Dermis blood vessel endothelial cell (primary cell): ENCODE data around the gene ALG11. TPM values are rescaled to one million over a fixed set of nuclear protein-coding genes. Genes with fewer than 3 reads are reported as not detected.
"Not testable (repeated sequence)": the region's sequence is repeated elsewhere in the genome, so short reads cannot be mapped to it uniquely, and the experiment has no call there.

ENCODE experiments used
- DNase-seq: peaks from one replicate; pipeline ENCODE4 v3.0.0; 2010
- total RNA-seq: library from RNA; depleted of rRNA; stranded (reverse); fragments of >200 nt; gene quantifications from 2 replicates; pipeline ENCODE4 v1.2.3, GENCODE V29; 2014

Gene ALG11, protein sequence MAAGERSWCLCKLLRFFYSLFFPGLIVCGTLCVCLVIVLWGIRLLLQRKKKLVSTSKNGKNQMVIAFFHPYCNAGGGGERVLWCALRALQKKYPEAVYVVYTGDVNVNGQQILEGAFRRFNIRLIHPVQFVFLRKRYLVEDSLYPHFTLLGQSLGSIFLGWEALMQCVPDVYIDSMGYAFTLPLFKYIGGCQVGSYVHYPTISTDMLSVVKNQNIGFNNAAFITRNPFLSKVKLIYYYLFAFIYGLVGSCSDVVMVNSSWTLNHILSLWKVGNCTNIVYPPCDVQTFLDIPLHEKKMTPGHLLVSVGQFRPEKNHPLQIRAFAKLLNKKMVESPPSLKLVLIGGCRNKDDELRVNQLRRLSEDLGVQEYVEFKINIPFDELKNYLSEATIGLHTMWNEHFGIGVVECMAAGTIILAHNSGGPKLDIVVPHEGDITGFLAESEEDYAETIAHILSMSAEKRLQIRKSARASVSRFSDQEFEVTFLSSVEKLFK
- 20.3 and 31.5 TPM in 2 replicates for total RNA-seq

DNA sequence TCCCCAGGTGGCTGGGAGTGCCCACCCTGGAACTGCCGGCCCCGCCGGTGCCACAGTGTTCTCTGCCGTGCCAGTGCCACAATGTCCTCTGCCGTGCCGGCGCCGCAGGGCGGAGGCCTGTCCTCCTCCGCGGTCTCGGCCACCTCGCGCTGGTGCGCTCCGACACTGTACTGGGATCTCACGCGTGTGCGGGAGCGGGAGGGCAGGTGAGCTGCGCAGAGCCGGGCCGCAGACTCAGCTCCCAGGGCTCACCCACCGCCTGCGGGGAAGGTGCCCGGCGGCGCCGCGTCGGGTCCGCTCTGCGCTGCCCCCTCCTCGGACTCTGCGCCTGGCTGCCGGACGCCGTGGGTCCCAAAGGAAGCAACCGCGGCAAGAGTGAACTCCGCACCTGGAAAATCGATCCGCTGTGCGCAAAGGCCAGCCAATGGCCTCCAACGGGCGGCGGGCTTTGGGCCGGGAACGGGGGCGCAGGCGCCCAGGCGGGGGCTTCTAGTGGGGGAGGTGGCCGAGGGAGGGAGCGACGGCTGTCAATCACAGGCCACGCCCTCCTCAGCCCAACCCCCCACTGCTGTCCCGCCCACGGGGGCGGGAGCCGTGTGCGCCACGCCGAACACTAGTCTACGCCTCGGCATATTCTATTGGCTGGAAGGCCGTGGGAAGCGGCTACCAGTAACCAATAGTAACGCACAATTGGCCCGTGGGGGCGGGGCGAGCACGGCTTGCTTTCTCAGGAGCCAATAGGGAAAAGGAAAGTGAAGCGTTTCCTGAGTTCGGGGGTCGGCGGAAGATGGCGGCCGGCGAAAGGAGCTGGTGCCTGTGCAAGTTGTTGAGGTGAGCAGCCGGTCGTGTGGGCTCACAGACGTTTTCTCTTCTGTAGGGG lies at the start of gene ALG11:
TSS of gene ALG11 (plus strand) at position 767 of the 880 bp plus-strand sequence. CDS start at position 788, 21 bp downstream.
- peak; percentile 99 for DNase-seq

DNA sequence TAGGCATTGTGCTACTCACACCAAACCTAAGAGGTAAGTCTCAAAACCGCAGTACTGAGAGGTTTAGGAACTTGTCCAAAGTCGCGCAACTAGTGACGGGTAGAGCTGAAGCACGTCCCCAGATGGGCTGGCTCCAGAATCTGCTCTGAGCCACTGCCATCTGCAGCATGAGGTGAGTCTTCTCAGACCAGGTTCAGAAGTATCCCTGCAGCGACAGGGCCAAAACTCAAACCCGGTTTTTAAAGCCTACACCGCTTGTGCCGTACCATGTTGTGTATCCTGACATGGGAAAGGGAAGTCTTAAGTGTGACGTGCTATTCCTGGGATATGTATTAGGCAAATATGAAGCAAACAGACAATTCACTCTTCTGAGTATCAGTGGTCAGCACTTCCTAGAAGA lies 46.0 kb upstream of the ALG11 start:
- no peak for DNase-seq

DNA sequence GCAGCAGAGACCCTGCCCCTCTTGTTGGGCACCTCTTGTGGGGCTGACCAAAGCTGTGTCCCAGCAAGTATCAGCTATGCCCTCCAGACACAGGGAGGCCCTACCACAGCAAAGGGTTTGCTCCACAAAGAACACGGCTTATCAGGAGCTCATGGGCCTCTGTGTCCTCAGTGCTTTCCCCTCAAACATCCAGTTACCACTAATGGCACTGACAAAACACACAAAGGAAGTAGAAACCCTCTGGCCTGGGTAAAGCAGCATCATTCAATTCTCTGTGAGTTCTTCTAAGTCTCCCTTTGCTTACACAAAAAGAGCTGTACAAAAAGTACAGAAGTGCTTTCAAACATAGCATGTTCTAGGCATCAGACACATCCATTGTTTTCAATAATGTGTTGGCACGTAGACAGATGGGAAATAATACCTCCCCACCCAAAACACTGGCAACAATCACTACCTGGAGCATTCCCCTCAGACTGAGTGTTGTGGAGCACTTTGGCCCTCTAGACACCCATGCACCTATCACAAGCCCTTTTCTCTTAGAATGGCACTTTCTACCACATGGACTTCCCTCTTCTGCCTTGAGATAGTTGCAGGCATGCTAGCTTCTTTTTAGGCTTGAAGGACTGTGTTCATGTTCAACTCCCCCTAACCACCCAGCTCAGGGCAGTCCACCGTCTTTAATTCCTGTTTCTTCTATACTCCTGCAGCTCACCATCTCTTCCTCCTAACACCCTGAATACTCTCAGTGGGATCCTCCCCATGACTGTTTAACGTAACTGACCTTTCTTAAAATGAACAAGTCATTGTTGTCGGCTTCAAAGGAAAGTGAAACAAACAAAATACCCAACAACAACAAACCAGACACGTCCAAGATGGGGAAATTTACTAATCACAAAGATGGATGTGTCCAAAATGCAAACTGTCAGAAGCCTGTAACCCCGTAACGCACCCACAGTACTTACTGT lies 44.4 kb upstream of the ALG11 start:
- DNase-seq: no peak

DNA sequence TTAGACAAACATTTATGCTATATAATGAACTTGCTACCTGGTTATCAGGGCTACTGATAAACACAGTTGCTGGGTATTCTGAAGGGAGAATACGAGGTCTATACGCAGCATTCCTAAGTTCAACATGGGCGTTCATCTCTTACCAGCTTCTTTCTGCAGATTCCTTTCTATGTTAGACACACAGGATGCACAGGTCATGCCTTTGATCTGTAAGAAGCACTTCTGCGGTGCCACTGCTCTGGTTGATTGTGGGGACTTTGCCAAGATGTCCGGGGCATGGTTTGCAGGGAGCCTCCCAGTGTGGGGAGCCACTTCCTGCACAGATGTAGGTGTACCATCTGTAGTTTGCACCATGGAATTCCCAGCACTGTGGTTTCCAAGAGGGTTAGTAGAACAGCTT lies 41.8 kb upstream of the ALG11 start:
- DNase-seq: no peak

DNA sequence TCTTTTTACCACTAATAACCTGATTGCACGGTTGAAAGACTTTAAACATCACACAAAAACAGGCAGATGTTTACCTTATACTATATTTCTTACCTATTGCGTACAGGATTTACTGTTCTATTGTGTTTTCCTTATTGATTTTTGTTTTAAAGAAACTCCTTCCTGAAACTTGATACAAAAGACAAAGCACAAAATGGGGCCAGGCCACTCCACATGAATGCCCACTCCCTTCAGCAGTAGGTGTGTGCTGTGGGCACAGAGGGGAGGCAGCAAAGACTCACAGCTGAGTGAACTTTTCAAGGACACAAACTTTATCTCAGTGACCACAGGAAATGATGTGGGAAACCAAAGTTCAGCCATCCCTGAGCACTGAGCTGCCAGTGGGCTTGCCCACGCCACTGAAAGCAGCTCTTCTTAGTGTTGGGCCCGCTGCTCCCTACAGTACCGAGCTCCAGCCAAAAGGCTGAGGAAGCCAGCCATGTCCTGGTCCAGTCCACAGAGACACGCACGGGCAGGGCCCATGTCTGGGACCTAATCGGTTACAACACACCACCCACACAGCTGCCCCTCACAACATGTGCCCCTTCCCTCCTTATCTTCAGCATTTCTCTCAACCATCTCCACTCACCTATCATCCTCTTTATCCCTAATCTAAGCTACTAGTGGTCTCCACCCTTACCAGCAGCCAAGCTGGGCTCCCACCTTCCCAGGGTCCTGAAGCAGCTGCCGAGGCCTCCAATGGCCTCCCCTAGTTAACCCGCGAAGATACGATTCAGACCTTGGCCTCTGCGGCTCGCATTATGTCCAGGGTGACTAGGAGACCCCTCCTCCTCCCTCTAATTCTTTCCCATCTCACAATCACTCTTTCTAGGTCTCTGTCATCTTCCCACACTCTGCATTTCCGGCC lies 40.4 kb upstream of the ALG11 start:
- DNase-seq: no peak

DNA sequence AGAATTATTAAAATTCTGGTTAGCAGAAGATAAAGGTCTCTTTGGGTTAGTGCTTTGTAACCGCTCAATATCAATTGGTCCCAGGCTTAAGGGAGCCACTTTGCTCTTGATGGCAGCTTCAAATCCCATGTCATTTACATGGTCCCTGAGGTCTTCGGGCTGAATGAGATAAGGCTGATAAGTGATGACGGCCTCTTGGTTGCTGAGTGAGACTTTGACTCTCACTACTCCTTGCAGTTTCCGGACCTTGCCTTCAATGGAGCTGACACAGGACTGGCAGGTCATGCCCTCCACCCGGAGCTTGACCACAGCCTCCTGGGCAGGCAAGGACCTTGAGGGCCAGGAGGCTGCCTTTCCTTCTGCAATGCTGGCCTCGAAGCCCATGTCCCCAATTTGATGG lies 37.7 kb upstream of the ALG11 start:
- no peak for DNase-seq

DNA sequence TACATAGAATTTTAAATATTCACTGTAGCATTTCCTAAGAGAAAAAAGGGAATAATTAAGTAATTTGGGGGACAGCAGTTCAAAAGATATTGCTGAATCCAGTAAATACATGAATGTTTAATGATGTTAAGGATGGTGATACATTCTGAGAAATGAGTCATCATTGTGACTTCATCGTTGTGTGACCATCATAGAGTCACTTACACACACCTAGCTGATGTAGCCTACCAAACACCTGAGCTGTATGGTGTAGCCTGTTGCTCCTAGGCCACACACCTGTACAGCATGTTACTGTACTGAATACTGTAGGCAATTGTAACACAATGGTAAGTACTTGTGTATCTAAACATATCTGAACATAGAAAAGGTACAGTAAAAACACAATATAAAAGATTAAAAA lies 35.8 kb upstream of the ALG11 start:
- no peak for DNase-seq

DNA sequence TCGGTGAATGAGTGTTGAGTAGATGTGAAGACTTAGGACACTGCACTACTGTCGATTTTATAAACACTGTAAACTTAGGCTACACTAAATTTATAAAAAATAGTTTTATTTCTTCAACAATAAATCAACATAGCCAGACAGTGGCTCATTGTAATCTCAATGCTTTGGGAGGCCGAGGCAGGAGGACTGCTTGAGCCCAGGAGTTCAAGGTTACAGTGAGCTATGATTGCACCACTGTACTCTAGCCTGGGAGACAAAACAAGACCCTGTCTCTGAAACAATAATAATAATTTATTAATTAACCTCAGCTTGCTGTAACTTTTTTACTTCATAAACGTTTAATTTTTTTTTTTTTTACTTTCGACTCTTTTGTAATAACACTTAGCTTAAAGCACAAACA lies 35.3 kb upstream of the ALG11 start:
- DNase-seq: no peak

DNA sequence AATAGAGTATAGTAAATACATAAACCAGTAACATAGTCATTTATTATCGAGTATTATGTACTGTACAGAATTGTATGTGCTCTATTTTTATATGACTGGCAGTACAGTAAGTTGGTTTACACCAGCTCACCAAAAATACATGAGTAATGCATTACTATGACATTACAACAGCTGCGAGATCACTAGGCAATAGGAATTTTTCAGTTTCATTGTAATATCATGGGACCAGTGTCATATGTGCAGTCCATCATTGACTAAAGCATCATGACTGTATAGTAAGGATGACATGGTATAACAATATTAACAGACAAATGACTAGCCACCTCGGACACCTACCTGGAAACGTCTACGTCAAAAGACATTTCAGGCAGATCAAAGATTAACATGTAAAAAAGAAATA lies 34.6 kb upstream of the ALG11 start:
- DNase-seq: no peak

DNA sequence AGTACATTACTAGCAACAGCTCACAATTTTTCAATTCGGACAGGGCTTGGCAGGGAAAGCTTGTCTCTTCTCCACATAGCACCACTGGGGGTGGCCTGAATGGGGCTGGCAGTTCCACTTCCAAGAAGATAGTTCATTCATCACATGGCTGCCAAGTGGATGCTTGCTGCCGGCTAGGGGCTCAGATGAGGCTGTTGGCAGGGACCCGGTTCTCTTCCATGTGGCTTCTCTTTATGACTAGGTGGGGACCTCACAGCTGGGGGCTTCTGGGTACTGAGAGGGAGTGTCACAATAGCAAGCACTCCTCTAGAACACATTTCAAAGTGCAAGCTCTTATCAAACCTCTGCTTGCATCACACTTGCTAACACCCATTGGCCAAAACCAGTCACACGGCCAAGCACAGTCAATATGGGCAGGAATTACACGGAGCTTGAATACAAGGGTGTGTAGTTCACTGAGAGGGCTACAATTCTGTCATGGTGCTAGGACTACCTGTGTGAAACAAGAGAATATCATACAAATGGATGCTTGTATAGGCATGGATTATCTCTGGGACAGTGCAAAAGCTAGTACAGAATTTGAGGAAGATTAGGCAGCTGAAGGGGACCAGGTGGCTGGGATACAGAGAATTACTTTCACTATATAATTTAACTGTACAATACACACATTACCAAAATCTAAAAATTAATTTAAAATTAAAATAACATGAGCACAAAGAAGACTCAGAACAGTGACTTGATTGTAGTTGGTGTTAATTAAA lies 33.2 kb upstream of the ALG11 start:
- DNase-seq: no peak

DNA sequence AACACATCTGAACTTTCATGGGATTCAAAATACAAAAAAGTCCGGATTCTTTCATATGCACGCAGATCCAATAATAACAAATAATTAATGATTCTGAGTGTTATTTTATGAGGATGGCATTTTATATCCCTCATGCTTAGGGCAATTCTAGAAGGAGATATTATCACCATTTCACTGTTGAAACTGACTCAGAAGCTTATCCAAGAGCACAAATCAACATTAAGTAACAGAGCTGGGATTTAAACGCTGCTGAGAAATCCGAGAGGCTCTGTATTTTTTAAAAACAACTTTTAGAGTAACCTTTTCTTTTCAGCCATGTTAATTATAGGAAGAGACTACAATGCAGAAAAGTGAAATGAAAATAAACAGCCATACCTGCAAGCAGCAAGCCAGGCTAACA lies 31.3 kb upstream of the ALG11 start:
- no peak for DNase-seq

DNA sequence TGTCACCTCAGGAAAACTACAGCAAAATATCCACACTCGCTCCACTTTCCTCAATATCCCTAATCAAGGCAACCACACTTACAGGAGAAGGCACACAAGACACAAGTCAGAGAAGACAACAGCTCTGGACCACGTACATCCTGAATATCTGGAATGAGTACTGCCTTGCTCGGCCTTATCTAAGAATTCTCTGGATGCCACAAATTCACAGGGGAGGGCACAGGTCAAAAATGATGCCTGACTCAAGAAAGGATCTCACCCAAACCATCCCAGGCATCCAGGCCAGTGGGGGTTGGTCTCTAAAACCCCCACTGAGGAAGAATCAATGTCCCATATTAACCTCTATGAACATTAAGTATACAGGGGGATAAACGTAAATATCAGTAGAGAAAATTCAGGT lies 30.8 kb upstream of the ALG11 start:
- DNase-seq: no peak

DNA sequence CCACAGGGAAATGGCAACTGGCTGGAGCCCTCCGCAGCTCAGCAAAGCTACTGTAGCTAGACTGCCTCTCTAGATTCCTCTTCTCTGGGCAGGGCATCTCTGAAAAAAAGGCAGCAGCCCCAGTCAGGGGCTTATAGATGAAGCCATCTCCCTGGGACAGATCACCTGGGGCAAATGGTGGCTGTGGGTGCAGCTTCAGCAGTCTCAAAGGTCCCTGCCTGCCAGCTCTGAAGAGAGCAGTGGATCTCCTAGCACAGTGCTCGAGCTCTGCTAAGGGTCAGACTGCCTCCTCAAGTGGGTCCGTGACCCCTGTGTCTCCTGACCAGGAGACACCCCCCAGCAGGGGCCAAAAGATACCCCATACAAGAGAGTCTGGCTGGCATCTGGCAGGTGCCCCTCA lies 28.9 kb upstream of the ALG11 start:
- not testable (repeated sequence) for DNase-seq

DNA sequence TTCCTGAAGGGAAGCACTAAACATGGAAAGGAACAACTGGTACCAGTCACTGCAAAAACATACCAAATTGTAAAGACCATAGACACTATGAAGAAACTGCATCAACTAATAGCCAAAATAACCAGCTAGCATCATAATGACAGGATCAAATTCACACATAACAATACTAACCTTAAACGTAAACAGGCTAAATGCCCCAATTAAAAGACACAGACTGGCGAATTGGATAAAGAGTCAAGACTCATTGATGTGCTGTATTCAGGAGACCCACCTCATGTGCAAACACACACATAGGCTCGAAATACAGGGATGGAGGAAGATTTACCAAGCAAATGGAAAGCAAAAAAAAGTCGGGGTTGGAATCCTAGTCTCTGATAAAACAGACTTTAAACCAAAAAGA lies 27.3 kb upstream of the ALG11 start:
- DNase-seq: not testable (repeated sequence)

DNA sequence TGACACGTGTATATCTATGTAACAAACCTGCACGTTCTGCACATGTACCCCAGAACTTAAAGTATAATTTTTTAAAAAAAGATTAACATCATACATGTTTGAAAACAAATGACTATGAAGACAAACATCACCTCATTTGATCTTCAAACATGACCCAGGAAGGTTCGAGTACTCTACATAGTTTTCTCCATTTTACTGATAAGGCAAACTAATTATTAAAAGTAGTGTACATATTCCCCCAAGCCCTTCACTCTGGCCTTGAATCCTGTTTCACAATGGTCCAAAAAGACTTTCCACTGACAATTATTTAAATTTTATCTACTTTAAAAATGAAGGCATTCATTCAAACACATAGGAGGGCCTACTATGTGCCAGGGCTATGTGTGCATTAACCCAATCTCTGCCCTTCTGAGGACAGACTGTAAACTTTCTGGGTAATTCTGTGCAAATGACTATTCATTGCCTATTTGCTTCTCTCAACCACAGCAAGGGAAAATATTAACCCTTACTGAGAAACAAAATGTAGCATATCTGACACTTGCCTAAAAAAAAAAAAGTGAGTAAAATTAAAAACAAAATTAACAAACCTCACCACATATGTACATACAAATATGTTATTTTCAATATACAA lies 23.1 kb upstream of the ALG11 start:
- DNase-seq: no peak

DNA sequence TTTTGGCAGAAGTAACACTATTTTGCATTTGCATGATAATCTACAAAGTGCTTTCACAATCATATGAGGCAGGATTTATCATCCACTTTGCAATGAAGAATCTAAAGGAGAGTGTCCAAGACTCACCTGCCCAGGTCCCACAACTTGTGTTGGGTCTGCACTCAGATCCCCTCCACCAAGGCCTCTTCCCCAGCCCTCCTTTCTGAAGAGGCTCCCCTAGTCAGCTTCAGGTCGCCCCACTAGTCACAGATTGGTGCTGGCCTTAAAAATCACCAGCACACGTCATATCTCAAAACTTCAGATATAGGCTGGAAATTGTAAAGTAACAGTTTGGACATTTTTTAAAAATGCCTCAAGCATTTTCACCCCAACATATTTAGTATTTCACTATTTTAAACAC lies 18.5 kb upstream of the ALG11 start:
- DNase-seq: no peak

DNA sequence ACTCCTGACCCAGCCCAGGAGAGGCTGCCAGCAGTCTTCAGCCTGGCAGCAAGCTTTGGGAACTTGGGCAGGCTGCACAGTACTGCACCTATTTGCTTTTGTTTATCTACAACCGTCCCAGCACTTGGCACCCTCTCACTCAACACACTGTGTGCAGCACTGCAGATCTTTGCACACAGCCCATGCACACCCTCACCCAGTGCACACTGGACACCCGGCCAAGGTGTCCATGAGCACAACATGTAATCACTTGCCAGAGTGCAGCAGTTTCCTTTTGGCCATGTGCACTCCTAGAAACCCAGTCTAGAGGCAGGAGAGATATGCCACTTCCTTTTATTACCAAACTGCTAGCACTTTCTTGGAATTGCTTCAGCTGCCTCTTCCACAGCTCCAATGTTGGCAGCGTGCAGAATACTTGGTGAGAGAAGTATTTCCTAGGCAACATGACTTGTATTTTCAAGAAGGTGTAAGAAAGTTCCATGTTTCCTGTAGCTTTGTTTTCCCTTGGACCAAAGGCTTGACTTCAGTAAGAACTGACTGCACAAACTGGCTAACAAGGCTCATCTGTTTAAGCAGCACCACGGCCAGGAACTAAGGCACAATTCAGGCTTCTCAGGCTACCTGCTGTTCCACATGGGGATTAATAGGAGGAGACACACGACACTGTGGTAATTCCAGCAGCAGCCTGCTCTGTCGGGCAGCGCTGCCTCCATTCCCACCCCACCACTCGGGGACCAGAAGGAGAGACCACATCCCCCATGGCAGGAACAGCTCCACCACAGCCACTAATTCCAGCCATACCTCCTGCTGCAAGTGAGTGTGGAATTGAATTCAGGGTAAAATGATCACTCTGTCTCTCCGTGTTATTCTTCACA lies 16.3 kb upstream of the ALG11 start:
- peak; percentile 10 for DNase-seq

DNA sequence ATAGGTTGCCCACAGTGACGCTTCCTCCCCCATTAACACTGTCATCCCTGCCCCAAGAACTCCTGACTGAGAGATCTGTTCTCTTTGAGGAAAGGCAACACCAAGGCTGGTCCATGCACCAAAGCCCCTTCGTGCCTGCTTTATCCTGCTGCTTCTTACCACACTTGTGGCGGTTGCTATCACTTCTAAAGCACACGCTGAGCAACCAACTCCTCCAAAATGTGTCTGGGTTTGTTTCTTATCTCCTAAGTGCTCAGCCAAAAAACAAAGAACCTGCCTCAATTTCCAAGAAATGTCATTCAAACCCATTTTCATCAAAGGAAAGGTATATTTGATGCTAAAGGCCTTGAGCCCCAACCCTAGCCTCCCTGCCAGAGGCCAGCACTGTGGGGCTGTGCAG lies 15.6 kb upstream of the ALG11 start:
- no peak for DNase-seq

DNA sequence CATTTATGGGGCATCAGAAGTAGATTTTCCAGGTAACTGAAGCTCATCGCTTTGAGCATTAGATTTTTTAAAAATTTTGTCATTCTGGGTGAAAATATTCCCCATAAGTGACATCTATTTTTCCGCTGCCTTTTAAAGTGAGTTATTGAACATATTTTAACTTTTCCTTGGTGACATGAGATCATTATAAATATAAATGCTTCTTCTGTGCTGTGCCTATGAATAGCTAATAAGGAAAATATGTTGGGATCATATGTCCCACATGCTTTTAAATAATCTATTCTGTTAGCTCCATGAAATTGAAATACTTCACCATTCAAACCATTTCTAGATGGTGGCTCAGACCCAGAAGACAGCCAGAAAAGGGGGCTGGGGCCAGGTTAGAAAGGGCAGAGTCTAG lies 15.0 kb upstream of the ALG11 start:
- no peak for DNase-seq
